GM23338 (cell line): ENCODE results near the gene ACAD11.

Experiments used
- CTCF ChIP-seq, 2 experiments: fragments of 200-600 bp in 1 of 2; sonication (generic) in 1 of 2; conservative IDR thresholded peaks; 2 replicates each; pipeline versions ENCODE4 v1.5.1 to v1.6.1; 2016 to 2017; ENCODE audit warnings: antibody characterized with exemption in 2 of 2, low read depth in 2 of 2, mild to moderate bottlenecking in 2 of 2, moderate library complexity in 1 of 2
- ETS1 ChIP-seq: IDR thresholded peaks from 2 replicates; pipeline ENCODE4 v1.6.1; 2016; ENCODE audit warnings: antibody characterized with exemption
- EZH2phosphoT487 ChIP-seq: fragments of 200-600 bp; sonication (generic); IDR thresholded peaks from one replicate; pipeline ENCODE4 v1.8.1; 2018; ENCODE audit warnings: antibody characterized with exemption; ENCODE audit not compliant: unreplicated experiment
- NANOG ChIP-seq: IDR thresholded peaks from 2 replicates; pipeline ENCODE4 v1.6.1; 2016; ENCODE audit warnings: antibody characterized with exemption, borderline replicate concordance
- POLR2AphosphoS5 ChIP-seq: IDR thresholded peaks from 2 replicates; pipeline ENCODE4 v1.6.1; 2016; ENCODE audit warnings: antibody characterized with exemption, low read depth
- REST ChIP-seq: IDR thresholded peaks from one replicate; pipeline ENCODE4 v1.6.1; 2018; ENCODE audit warnings: antibody characterized with exemption; ENCODE audit not compliant: unreplicated experiment

- TF ChIP-seq CTCF (conservative IDR thresholded peaks at IDR 0.05; ENCODE audit: low read depth in 2 of 2) (no peak; a peak in 1 of 4 replicates), POLR2AphosphoS5 (no peak), NANOG (no peak), REST (no peak), EZH2phosphoT487 (no peak), ETS1 (no peak)
Observed at GRCh38 chr3:132537297-132537696, 122.3 kb downstream of the ACAD11 start.
